Neural cell (in vitro differentiated cells): ENCODE measurements around the gene TPCN1.

ENCODE experiments used
- CTCF ChIP-seq: fragments of 450-650 bp; IDR thresholded peaks from 2 replicates; pipeline ENCODE4 v1.5.1; 2014; ENCODE audit warnings: antibody characterized with exemption, mild to moderate bottlenecking, moderate library complexity; ENCODE audit not compliant: poor library complexity, severe bottlenecking
- EP300 ChIP-seq: fragments of 450-650 bp; conservative IDR thresholded peaks from 2 replicates; pipeline ENCODE4 v1.6.1; 2014; ENCODE audit warnings: antibody characterized with exemption, mild to moderate bottlenecking, moderate library complexity; ENCODE audit not compliant: poor library complexity, severe bottlenecking
- EZH2 ChIP-seq: fragments of 200-600, 300-800 bp; shearing (Covaris generic), sonication (generic); IDR thresholded peaks from 2 replicates; pipeline ENCODE4 v1.6.1; 2014; ENCODE audit warnings: antibody characterized with exemption, low read length, borderline replicate concordance, mild to moderate bottlenecking; ENCODE audit not compliant: insufficient read depth, poor library complexity, severe bottlenecking
- RAD21 ChIP-seq: fragments of 450-650 bp; conservative IDR thresholded peaks from 2 replicates; pipeline ENCODE4 v1.6.1; 2014; ENCODE audit warnings: antibody characterized with exemption, mild to moderate bottlenecking, moderate library complexity
- REST ChIP-seq: IDR thresholded peaks from 2 replicates; pipeline ENCODE4 v1.6.1; 2012; ENCODE audit warnings: borderline replicate concordance
- SMC3 ChIP-seq: fragments of 450-650 bp; conservative IDR thresholded peaks from 2 replicates; pipeline ENCODE4 v1.6.1; 2014; ENCODE audit warnings: antibody characterized with exemption, mild to moderate bottlenecking, moderate library complexity; ENCODE audit not compliant: poor library complexity

GRCh38 chr12:113260636-113261300 is 39.5 kb downstream of the TPCN1 start:
- no peak for TF ChIP-seq EZH2
- no peak for TF ChIP-seq CTCF
- TF ChIP-seq EP300 = no peak
- no peak for TF ChIP-seq REST
- no peak for TF ChIP-seq SMC3
- no peak for TF ChIP-seq RAD21
